GM19467 (cell line): ENCODE results near the gene MRPL2.
A peak's percentile ranks its signal among the peaks of the same experiment; 100 is the strongest.

ENCODE experiments used
- ATAC-seq: cut with Tn5 transposase; IDR thresholded peaks from one replicate; pipeline ENCODE4 v1.9.1; 2021; ENCODE audit warnings: mild to moderate bottlenecking, moderate library complexity; ENCODE audit not compliant: unreplicated experiment

MRPL2 gene

GRCh38 chr6:43059168-43060033 is at the start of gene MRPL2, which contains the start of gene KLC4:
Gene MRPL2 (minus strand): TSS chr6:43059434. CDS start chr6:43059381, 53 bp downstream.
Gene KLC4 (plus strand): TSS chr6:43059631. CDS start chr6:43061336, 1,705 bp downstream.
- peak; percentile 83 for ATAC-seq

- no peak for ATAC-seq
Observed at GRCh38 chr6:43107344-43108062, 48.3 kb upstream of the MRPL2 start.

- no peak for ATAC-seq
Observed at GRCh38 chr6:43105538-43106222, 46.4 kb upstream of the MRPL2 start.

- no peak for ATAC-seq
Observed at GRCh38 chr6:43103253-43103876, 44.1 kb upstream of the MRPL2 start.

GRCh38 chr6:43101497-43101896 is 42.3 kb upstream of the MRPL2 start:
- no peak for ATAC-seq

- no peak for ATAC-seq
Observed at GRCh38 chr6:43097502-43097901, 38.3 kb upstream of the MRPL2 start.

- no peak for ATAC-seq
Observed at GRCh38 chr6:43097098-43097489, 37.9 kb upstream of the MRPL2 start.

GRCh38 chr6:43096451-43097097 is 37.3 kb upstream of the MRPL2 start:
- ATAC-seq: no peak

GRCh38 chr6:43095939-43096338 is 36.7 kb upstream of the MRPL2 start:
- ATAC-seq: no peak

- no peak for ATAC-seq
Observed at GRCh38 chr6:43093436-43094289, 34.4 kb upstream of the MRPL2 start.

GRCh38 chr6:43092635-43093034 is 33.4 kb upstream of the MRPL2 start:
- no peak for ATAC-seq

- ATAC-seq: no peak
Observed at GRCh38 chr6:43091436-43091991, 32.3 kb upstream of the MRPL2 start.

- no peak for ATAC-seq
Observed at GRCh38 chr6:43091020-43091419, 31.8 kb upstream of the MRPL2 start.

GRCh38 chr6:43090559-43090956 is 31.3 kb upstream of the MRPL2 start:
- no peak for ATAC-seq

- ATAC-seq: no peak
Observed at GRCh38 chr6:43089874-43090558, 30.8 kb upstream of the MRPL2 start.

GRCh38 chr6:43089467-43089866 is 30.2 kb upstream of the MRPL2 start:
- no peak for ATAC-seq

GRCh38 chr6:43088654-43089056 is 29.4 kb upstream of the MRPL2 start:
- no peak for ATAC-seq

- no peak for ATAC-seq
Observed at GRCh38 chr6:43086022-43086658, 26.9 kb upstream of the MRPL2 start.
